Measurements from ENCODE around the gene EEF1A2. TPM values are rescaled to one million over a fixed set of nuclear protein-coding genes. Genes with fewer than 3 reads are reported as not detected.

EEF1A2 gene
- total RNA-seq, 1 donor from 2014 or later, result 0.54 TPM

GRCh38 chr20:63543131-63543530 is 44.2 kb upstream of the EEF1A2 start:
- Histone ChIP-seq H3K36me3 (no peaks in the 10 kb centered on the region), H3F3A (ENCODE audit: low read depth) (no peaks in the 10 kb centered on the region), H3K27me3 (no peaks in the 10 kb centered on the region), H4K20me1 (ENCODE audit: low read depth) (no peaks in the 10 kb centered on the region), H3K79me2 (ENCODE audit: low read depth) (no peaks in the 10 kb centered on the region), H3K9ac (no peak overlapping the region), H3K9me3 (ENCODE audit: low read depth) (no peaks in the 10 kb centered on the region), H3K27ac (no peak overlapping the region), H3K4me3 (no peak overlapping the region), H3K4me1 (no peaks in the 10 kb centered on the region), H2AFZ (replicated peaks) (no peak overlapping the region), H3K4me2 (no peak overlapping the region)
- Mint-ChIP-seq H3K4me3 (no peak overlapping the region), H3K27me3 (ENCODE audit: insufficient read depth, low read depth) (peaks cover 9% of the 10 kb centered on the region), H3K9me3 (no peaks in the 10 kb centered on the region), H3K4me1 (peaks cover 6% of the 10 kb centered on the region), H3K36me3 (no peaks in the 10 kb centered on the region), H3K27ac (no peak overlapping the region)
- TF ChIP-seq CTCF (IDR thresholded peaks at IDR 0.05) (no peak), EZH2 (IDR thresholded peaks at IDR 0.05) (no peak)
- no peak for DNase-seq (ENCODE audit: low spot score)

GRCh38 chr20:63542696-63543095 is 43.8 kb upstream of the EEF1A2 start:
- no peak overlapping the region for H3K27ac Mint-ChIP-seq
- H3K4me1 ChIP-seq, result no peaks in the 10 kb centered on the region
- no peak overlapping the region for H3K9ac ChIP-seq
- H3K9me3 ChIP-seq (ENCODE audit: low read depth), result no peaks in the 10 kb centered on the region
- H4K20me1 ChIP-seq (ENCODE audit: low read depth), result no peaks in the 10 kb centered on the region
- no peaks in the 10 kb centered on the region for H3F3A ChIP-seq (ENCODE audit: low read depth)
- no peak overlapping the region for H3K27ac ChIP-seq
- H3K4me3 ChIP-seq, result no peak overlapping the region
- TF ChIP-seq CTCF (IDR thresholded peaks at IDR 0.05) (no peak), EZH2 (IDR thresholded peaks at IDR 0.05) (no peak), EZH2phosphoT487 (IDR thresholded peaks at IDR 0.05) (no peak)
- peaks cover 9% of the 10 kb centered on the region for H3K27me3 Mint-ChIP-seq (ENCODE audit: insufficient read depth, low read depth)
- H3K4me3 Mint-ChIP-seq, result no peak overlapping the region
- no peak overlapping the region for H3K4me2 ChIP-seq
- H3K27me3 ChIP-seq, result no peaks in the 10 kb centered on the region
- H3K36me3 ChIP-seq, result no peaks in the 10 kb centered on the region
- H3K36me3 Mint-ChIP-seq, result no peaks in the 10 kb centered on the region
- H3K9me3 Mint-ChIP-seq, result no peaks in the 10 kb centered on the region
- peaks cover 6% of the 10 kb centered on the region for H3K4me1 Mint-ChIP-seq
- no peak overlapping the region for H2AFZ ChIP-seq (replicated peaks)
- no peaks in the 10 kb centered on the region for H3K79me2 ChIP-seq (ENCODE audit: low read depth)
- DNase-seq (ENCODE audit: low spot score), result no peak

- Histone ChIP-seq H2AFZ (replicated peaks) (no peak overlapping the region), H3K4me3 (no peak overlapping the region), H4K20me1 (ENCODE audit: low read depth) (no peaks in the 10 kb centered on the region), H3K9me3 (ENCODE audit: low read depth) (no peaks in the 10 kb centered on the region), H3K9ac (no peak overlapping the region), H3F3A (ENCODE audit: low read depth) (no peaks in the 10 kb centered on the region), H3K27me3 (no peaks in the 10 kb centered on the region), H3K27ac (no peak overlapping the region), H3K4me2 (no peak overlapping the region), H3K4me1 (no peaks in the 10 kb centered on the region), H3K36me3 (no peaks in the 10 kb centered on the region), H3K79me2 (ENCODE audit: low read depth) (no peaks in the 10 kb centered on the region)
- Mint-ChIP-seq H3K27me3 (ENCODE audit: insufficient read depth, low read depth) (peaks cover 9% of the 10 kb centered on the region), H3K36me3 (no peaks in the 10 kb centered on the region), H3K4me1 (peaks cover 6% of the 10 kb centered on the region), H3K27ac (no peak overlapping the region), H3K4me3 (no peak overlapping the region), H3K9me3 (no peaks in the 10 kb centered on the region)
- no peak for DNase-seq (ENCODE audit: low spot score)
- TF ChIP-seq EZH2phosphoT487 (IDR thresholded peaks at IDR 0.05) (no peak), CTCF (IDR thresholded peaks at IDR 0.05) (no peak), EZH2 (IDR thresholded peaks at IDR 0.05) (no peak)
Measured at GRCh38 chr20:63542031-63542559, 43.2 kb upstream of the EEF1A2 start.
